Measurements from ENCODE around the gene SPATS2.

The SPATS2 gene

GRCh38 chr12:49335955-49336644 lies 31.2 kb upstream of the SPATS2 start:
- no peak for DNase-seq (ENCODE audit: low read depth in 2 of 3, low spot score in 1 of 3)

GRCh38 chr12:49336645-49337584 lies 30.3 kb upstream of the SPATS2 start, which contains the start of gene C1QL4:
Gene C1QL4 (minus strand): TSS chr12:49337188. CDS start chr12:49336477, 711 bp downstream.
- DNase-seq (ENCODE audit: low read depth in 2 of 3, low spot score in 1 of 3): peak; percentile 69 to 92 (median 84)

DNA sequence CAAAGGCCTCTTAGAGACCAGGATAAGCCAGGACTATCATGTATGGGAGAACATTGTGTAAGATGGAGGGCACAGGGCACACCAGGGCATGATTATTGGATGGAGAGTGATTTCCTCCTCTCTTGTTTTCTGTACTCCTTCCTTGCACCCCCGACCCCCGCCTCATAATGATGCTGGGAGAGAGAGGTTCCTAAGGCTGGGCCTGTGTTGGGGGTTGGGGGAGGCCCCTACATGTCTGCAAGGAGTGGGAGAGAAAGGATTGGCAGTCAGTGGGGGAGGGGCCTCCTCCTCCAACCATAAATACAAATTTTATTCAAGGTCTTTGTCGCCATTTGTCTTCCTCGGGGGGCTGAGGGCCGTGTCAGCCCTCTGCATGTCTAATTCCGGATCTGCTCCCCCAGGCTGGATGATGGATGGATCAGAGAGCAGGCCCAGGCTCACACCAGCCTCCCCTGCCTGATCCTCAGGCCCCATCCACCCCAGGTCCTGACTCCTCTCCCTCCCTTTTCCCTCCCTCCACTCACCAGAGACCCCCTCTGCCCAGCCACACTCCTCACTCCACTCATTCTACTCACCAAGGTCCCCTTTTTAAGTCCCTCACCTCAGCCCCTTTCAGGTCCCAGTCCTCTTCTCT lies 28.3 kb upstream of the SPATS2 start:
- no peak for DNase-seq (ENCODE audit: low read depth in 2 of 3, low spot score in 1 of 3)

GRCh38 chr12:49339464-49339861 lies 27.8 kb upstream of the SPATS2 start:
- DNase-seq (ENCODE audit: low read depth in 2 of 3, low spot score in 1 of 3): no peak

DNA sequence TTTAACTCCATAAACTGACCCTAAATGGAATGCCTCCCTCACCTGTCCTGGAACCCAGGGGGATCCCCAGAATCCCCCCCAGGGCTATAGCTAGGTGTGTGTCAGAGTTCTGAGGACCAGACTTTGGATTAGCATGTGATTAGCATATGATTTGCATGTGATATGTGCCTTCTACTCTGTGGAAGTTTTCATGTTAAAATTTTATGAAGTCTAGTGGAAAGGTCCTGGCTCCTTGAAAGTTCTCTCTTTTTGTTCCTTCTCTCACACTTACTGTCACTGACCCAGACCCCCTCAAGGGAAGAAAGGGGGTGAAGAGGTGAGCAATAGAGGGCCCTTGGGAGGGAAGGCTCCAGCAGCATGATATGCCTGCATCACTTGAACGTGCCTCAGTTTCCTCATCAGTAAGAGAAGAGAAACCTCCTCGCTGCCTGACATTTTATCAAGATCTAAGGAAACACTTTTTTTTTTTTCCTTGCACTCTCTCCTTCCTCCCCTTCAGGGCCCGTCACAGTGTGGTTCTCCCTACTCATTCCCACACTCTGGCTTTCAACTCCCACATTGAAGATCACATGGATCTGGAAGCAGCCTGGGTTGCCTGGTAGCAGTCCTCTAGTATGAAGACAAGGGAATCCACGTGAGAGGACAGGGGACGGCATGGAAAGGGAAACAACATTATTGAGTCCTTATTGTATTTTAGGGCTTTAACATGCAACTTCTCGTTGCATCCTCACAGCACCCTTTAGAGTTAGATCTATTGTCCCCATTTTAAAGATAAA lies 27.0 kb upstream of the SPATS2 start:
- DNase-seq (ENCODE audit: low read depth in 2 of 3, low spot score in 1 of 3): no peak

- no peak for DNase-seq (ENCODE audit: low read depth in 2 of 3, low spot score in 1 of 3)
Measured at GRCh38 chr12:49340971-49341776, 26.1 kb upstream of the SPATS2 start.

DNA sequence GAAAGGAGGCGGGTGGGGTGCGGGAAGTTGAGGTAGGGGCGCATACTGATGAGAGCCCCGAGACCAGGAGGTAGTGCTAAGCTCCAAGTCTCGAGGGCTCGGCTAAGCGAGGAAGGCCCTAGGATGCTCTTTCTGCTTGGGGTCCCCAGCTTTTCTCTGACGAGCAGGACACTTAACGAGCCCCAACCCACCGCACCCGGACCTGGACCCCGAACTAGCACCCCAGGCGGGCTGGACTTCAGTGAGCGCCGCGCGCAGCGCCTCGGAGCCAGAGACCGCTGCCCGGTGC lies 25.5 kb upstream of the SPATS2 start:
- DNase-seq (ENCODE audit: low read depth in 2 of 3, low spot score in 1 of 3): no peak

- peak; percentile 77 to 81 (median 80) for DNase-seq (ENCODE audit: low read depth in 2 of 3, low spot score in 1 of 3)
Measured at GRCh38 chr12:49342066-49342913, 25.0 kb upstream of the SPATS2 start.

- DNase-seq (ENCODE audit: low read depth in 2 of 3, low spot score in 1 of 3): peak in 2 of 3 donors; percentile 39 to 40
Measured at GRCh38 chr12:49342914-49343731, 24.1 kb upstream of the SPATS2 start.

DNA sequence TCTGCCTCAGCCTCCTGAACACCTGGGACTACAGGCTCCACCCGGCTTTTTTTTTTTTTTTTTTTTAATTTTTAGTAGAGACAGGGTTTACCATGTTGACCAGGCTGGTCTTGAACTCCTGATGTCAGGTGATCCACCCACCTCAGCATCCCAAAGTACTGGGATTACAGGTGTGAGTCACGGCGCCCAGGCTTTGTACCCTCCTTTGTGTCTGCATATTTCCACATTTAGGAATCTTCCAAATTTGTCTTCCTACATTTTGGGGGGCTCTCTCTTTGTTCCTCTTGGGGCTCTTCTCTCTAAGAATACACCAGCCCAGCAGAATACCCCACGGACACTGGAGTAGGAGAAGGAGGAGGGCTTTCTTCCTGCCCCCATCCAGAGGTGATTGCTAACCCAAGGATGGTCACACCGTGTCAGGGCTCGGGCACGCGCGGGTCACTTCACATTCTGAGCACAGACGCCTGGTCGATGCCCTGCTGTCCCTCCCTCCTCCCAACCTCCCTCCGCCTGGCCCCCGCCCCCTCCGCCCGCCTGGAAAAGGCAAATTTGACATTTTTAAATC lies 22.7 kb upstream of the SPATS2 start:
- DNase-seq (ENCODE audit: low read depth in 2 of 3, low spot score in 1 of 3): no peak

GRCh38 chr12:49345051-49345824 lies 22.0 kb upstream of the SPATS2 start:
- no peak for DNase-seq (ENCODE audit: low read depth in 2 of 3, low spot score in 1 of 3)

- no peak for DNase-seq (ENCODE audit: low read depth in 2 of 3, low spot score in 1 of 3)
Measured at GRCh38 chr12:49345825-49346658, 21.2 kb upstream of the SPATS2 start.

GRCh38 chr12:49346659-49347310 lies 20.5 kb upstream of the SPATS2 start, which contains the start of gene DNAJC22:
Gene DNAJC22 (plus strand): TSS chr12:49346888. CDS start chr12:49348873, 1,985 bp downstream.
- DNase-seq (ENCODE audit: low read depth in 2 of 3, low spot score in 1 of 3): no peak

- peak; percentile 58 to 80 (median 65) for DNase-seq (ENCODE audit: low read depth in 2 of 3, low spot score in 1 of 3)
Measured at GRCh38 chr12:49347311-49348193, 19.7 kb upstream of the SPATS2 start.

DNA sequence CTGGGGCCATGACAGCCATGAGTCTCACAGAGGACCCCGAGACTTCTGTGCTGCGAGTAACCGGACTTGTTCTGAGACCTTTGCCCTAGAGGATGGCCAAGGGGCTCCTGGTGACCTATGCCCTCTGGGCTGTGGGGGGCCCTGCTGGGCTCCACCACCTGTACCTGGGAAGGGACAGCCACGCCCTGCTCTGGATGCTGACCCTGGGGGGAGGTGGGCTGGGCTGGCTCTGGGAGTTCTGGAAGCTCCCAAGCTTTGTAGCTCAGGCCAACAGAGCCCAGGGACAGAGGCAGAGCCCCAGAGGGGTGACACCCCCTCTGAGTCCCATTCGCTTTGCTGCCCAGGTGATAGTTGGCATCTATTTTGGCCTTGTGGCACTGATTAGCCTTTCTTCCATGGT lies 18.5 kb upstream of the SPATS2 start:
- DNase-seq (ENCODE audit: low read depth in 2 of 3, low spot score in 1 of 3): no peak

Data from stimulated activated CD4-positive, alpha-beta T cell treated with anti-CD3 and anti-CD28 coated beads, Interleukin-12 subunit alpha, Interleukin-12 subunit beta, amount 100 ng/mL, for 48 hours (primary cell).